Stimulated activated CD8-positive, alpha-beta memory T cell treated with anti-CD3 and anti-CD28 coated beads, Interleukin-15, amount 100 ng/mL, for 48 hours (primary cell): ENCODE results near the gene PRRC2A.
A peak's percentile ranks its signal among the peaks of the same experiment; 100 is the strongest.

Source experiments
- DNase-seq, 2 donors: peaks; one replicate each; pipeline ENCODE4 v3.0.0-alpha.2; 2020; ENCODE audit warnings: low read depth in 2 of 2

The PRRC2A gene

GRCh38 chr6:31620586-31621319 is at the start of gene PRRC2A:
Gene PRRC2A (plus strand): TSS chr6:31620715. CDS start chr6:31622790, 2,075 bp downstream.
- DNase-seq, result peak in 1 of 2 donors; percentile 93

- DNase-seq, result peak; percentile 80 to 84
Measured at GRCh38 chr6:31572041-31572911, 48.2 kb upstream of the PRRC2A start, which contains the start of gene LTA. Gene LTA (plus strand): TSS chr6:31572289. CDS start chr6:31572743, 454 bp downstream.

- DNase-seq, result no peak
Measured at GRCh38 chr6:31573239-31574105, 47.0 kb upstream of the PRRC2A start.

- DNase-seq, result no peak
Measured at GRCh38 chr6:31574106-31575061, 46.1 kb upstream of the PRRC2A start.

GRCh38 chr6:31575335-31575901 is 45.1 kb upstream of the PRRC2A start, which contains the start of gene TNF:
Gene TNF (plus strand): TSS chr6:31575565. CDS start chr6:31575742, 177 bp downstream.
- peak in 1 of 2 donors; percentile 79 for DNase-seq

- DNase-seq, result no peak
Measured at GRCh38 chr6:31575952-31576685, 44.4 kb upstream of the PRRC2A start.

GRCh38 chr6:31576897-31577578 is 43.5 kb upstream of the PRRC2A start:
- no peak for DNase-seq

- DNase-seq, result no peak
Measured at GRCh38 chr6:31577579-31577966, 42.9 kb upstream of the PRRC2A start.

- no peak for DNase-seq
Measured at GRCh38 chr6:31578184-31579118, 42.1 kb upstream of the PRRC2A start.

- no peak for DNase-seq
Measured at GRCh38 chr6:31579119-31579505, 41.4 kb upstream of the PRRC2A start.

GRCh38 chr6:31579546-31580437 is 40.7 kb upstream of the PRRC2A start:
- DNase-seq, result no peak

GRCh38 chr6:31580438-31580740 is 40.1 kb upstream of the PRRC2A start:
- no peak for DNase-seq

GRCh38 chr6:31580807-31581433 is 39.6 kb upstream of the PRRC2A start:
- peak; percentile 86 to 88 for DNase-seq

- DNase-seq, result no peak
Measured at GRCh38 chr6:31581434-31582229, 38.9 kb upstream of the PRRC2A start.

GRCh38 chr6:31582230-31582643 is 38.3 kb upstream of the PRRC2A start, which contains the start of gene LTB:
Gene LTB (minus strand): TSS chr6:31582424. CDS start chr6:31582417, 7 bp downstream.
- no peak for DNase-seq
